Endometrial microvascular endothelial cells (primary cell): ENCODE data around the gene HSFY1. TPM values are rescaled to one million over a fixed set of nuclear protein-coding genes. Genes with fewer than 3 reads are reported as not detected.
"Not testable (repeated sequence)": the region's sequence is repeated elsewhere in the genome, so short reads cannot be mapped to it uniquely, and the experiment has no call there.

Experiments
- in situ Hi-C: cut with HindIII; loops from 2 replicates; pipeline ENCODE4 v1.10.0; 2017; ENCODE audit warnings: low sequenced_read_pairs, low pct_unique_long_range_greater_than_20kb; ENCODE audit errors: inconsistent ontology term
- total RNA-seq: library from RNA; depleted of rRNA; stranded (reverse); fragments of >200 nt; gene quantifications from one replicate; pipeline ENCODE4 v1.2.3, GENCODE V29; 2015; ENCODE audit errors: inconsistent ontology term

HSFY1 gene
- total RNA-seq, result not detected

- in situ Hi-C loops, result not testable (repeated sequence)
Observed at GRCh38 chrY:18546420-18546819, at the start of gene HSFY1. Gene HSFY1 (plus strand): TSS chrY:18546720. CDS start chrY:18546788, 68 bp downstream.

GRCh38 chrY:18504266-18504665 is 42.3 kb upstream of the HSFY1 start:
- in situ Hi-C loops, result not testable (repeated sequence)

- in situ Hi-C loops, result not testable (repeated sequence)
Observed at GRCh38 chrY:18530995-18531655, 15.4 kb upstream of the HSFY1 start.

- in situ Hi-C loops, result not testable (repeated sequence)
Observed at GRCh38 chrY:18538952-18539351, 7.6 kb upstream of the HSFY1 start.

GRCh38 chrY:18553132-18553531 is 6.6 kb downstream of the HSFY1 start:
- in situ Hi-C loops, result not testable (repeated sequence)

GRCh38 chrY:18565915-18566314 is 19.4 kb downstream of the HSFY1 start:
- in situ Hi-C loops, result not testable (repeated sequence)

Other genes starting within 250 kb of the HSFY1 start
- not detected for gene HSFY2, start 227.0 kb downstream of the HSFY1 start, total RNA-seq